H1 (cell line): ENCODE results near the gene RNASE2. TPM values are rescaled to one million over a fixed set of nuclear protein-coding genes. Genes with fewer than 3 reads are reported as not detected.
"Not testable (repeated sequence)": the region's sequence is repeated elsewhere in the genome, so short reads cannot be mapped to it uniquely, and the experiment has no call there.

Experiments
- CTCF ChIA-PET: fragments of 300-600 bp; sonication (Branson Sonifier 250); formaldehyde crosslinking; loops from one replicate; lab custom pipeline; 2021; ENCODE audit not compliant: partially characterized antibody; lab: Charles Lee
- POLR2A ChIA-PET: fragments of 300-600 bp; sonication (Branson Sonifier 250); formaldehyde crosslinking; loops from one replicate; lab custom pipeline; 2021; ENCODE audit warnings: inconsistent platforms; ENCODE audit not compliant: partially characterized antibody; lab: Charles Lee
- DNase-seq, 2 experiments: peaks; one replicate each; pipeline versions ENCODE4 v3.0.0 to v3.0.0-alpha.2; 2010 to 2022; ENCODE audit warnings: low spot score in 2 of 2, low read depth in 1 of 2, mixed read lengths in 1 of 2
- FAIRE-seq: peaks from 2 replicates; lab custom pipeline; 2011; peaks lifted over from hg19 to GRCh38; lab: Jason Lieb, UNC
- H2AFZ ChIP-seq: 2 replicates; pipeline ENCODE4 v1.8.1; 2012; ENCODE audit warnings: low read length, inconsistent platforms
- H2AK5ac ChIP-seq: 2 replicates; pipeline ENCODE4 v1.6.1; 2013; ENCODE audit warnings: low read depth, low read length
- H2BK120ac ChIP-seq: replicated peaks from 2 replicates; pipeline ENCODE3; 2013; ENCODE audit warnings: low read depth, low read length, inconsistent platforms
- H2BK12ac ChIP-seq: 2 replicates; pipeline ENCODE4 v1.6.1; 2013; ENCODE audit warnings: low read depth, low read length
- H2BK15ac ChIP-seq: 2 replicates; pipeline ENCODE4 v1.6.1; 2013; ENCODE audit warnings: low read length
- H2BK20ac ChIP-seq: 2 replicates; pipeline ENCODE4 v1.6.1; 2013; ENCODE audit warnings: low read length
- H2BK5ac ChIP-seq: 2 replicates; pipeline ENCODE4 v1.6.1; 2013; ENCODE audit warnings: low read depth, low read length
- H3K14ac ChIP-seq: 2 replicates; pipeline ENCODE4 v1.6.1; 2013; ENCODE audit warnings: inconsistent platforms; ENCODE audit not compliant: insufficient read length
- H3K18ac ChIP-seq: 2 replicates; pipeline ENCODE4 v1.6.1; 2013; ENCODE audit warnings: low read length; ENCODE audit errors: extremely low read depth
- H3K23ac ChIP-seq: 2 replicates; pipeline ENCODE4 v1.6.1; 2013; ENCODE audit warnings: inconsistent platforms; ENCODE audit not compliant: insufficient read length
- H3K23me2 ChIP-seq: 2 replicates; pipeline ENCODE4 v1.6.1; 2013; ENCODE audit warnings: low read depth, low read length
- H3K27ac ChIP-seq: 2 replicates; pipeline ENCODE4 v1.6.1; 2011; ENCODE audit warnings: low read depth, low read length, inconsistent platforms
- H3K27me3 ChIP-seq, 4 experiments: replicated peaks in 1 of 4; 1 replicate in 1 of 4; 2 replicates in 3 of 4; pipeline versions ENCODE4 v1.6.1 to v1.8.1; 2011 to 2013; ENCODE audit warnings: low read length in 3 of 4, mild to moderate bottlenecking in 3 of 4, inconsistent platforms in 2 of 4, mixed read lengths in 2 of 4, moderate library complexity in 1 of 4; ENCODE audit not compliant: control insufficient read depth in 3 of 4, insufficient read depth in 3 of 4; ENCODE audit errors: extremely low read depth in 1 of 4
- H3K36me3 ChIP-seq, 4 experiments: 2 replicates each; pipeline versions ENCODE4 v1.6.1 to v1.8.1; 2011 to 2013; ENCODE audit warnings: mild to moderate bottlenecking in 4 of 4, low read length in 3 of 4, moderate library complexity in 2 of 4, control low read depth in 1 of 4, inconsistent platforms in 1 of 4; ENCODE audit not compliant: insufficient read depth in 4 of 4, control insufficient read depth in 2 of 4
- H3K4ac ChIP-seq: replicated peaks from 2 replicates; pipeline ENCODE3; 2013; ENCODE audit warnings: low read length, low read depth, mixed read lengths, inconsistent platforms; ENCODE audit not compliant: insufficient read length
- H3K4me1 ChIP-seq, 4 experiments: replicated peaks in 1 of 4; 1 replicate in 1 of 4; 2 replicates in 3 of 4; pipeline versions ENCODE4 v1.6.1 to v1.8.1; 2011 to 2013; ENCODE audit warnings: low read length in 3 of 4, inconsistent platforms in 2 of 4, mixed read lengths in 1 of 4; ENCODE audit not compliant: insufficient read depth in 4 of 4, control insufficient read depth in 3 of 4
- H3K4me2 ChIP-seq, 2 experiments: 2 replicates each; pipeline versions ENCODE4 v1.6.1 to v1.8.1; 2011 to 2013; ENCODE audit warnings: low read depth in 2 of 2, low read length in 2 of 2, control low read depth in 1 of 2, inconsistent platforms in 1 of 2, mild to moderate bottlenecking in 1 of 2; ENCODE audit not compliant: insufficient read depth in 1 of 2
- H3K4me3 ChIP-seq, 4 experiments: fragments of 200-600, 300-600 bp in 1 of 4; sonication (generic), shearing (Covaris generic), sonication (Bioruptor Twin) in 1 of 4; 2 replicates each; pipeline versions ENCODE4 v1.5.1 to v1.8.1; 2011 to 2016; ENCODE audit warnings: low read length in 4 of 4, low read depth in 3 of 4, control low read depth in 2 of 4, inconsistent platforms in 2 of 4, mild to moderate bottlenecking in 2 of 4, mixed read lengths in 1 of 4, moderate library complexity in 1 of 4; ENCODE audit not compliant: insufficient read depth in 2 of 4; ENCODE audit errors: extremely low read depth in 1 of 4
- H3K56ac ChIP-seq: replicated peaks from 2 replicates; pipeline ENCODE3; 2013; ENCODE audit warnings: low read depth, mild to moderate bottlenecking, mixed read lengths, low read length, inconsistent platforms; ENCODE audit not compliant: insufficient read length
- H3K79me1 ChIP-seq: 2 replicates; pipeline ENCODE4 v1.6.1; 2013; ENCODE audit warnings: low read depth, low read length, control low read depth
- H3K79me2 ChIP-seq, 2 experiments: 2 replicates each; pipeline versions ENCODE4 v1.6.1 to v1.8.1; 2012 to 2013; ENCODE audit warnings: low read length in 2 of 2, mild to moderate bottlenecking in 2 of 2, inconsistent platforms in 1 of 2; ENCODE audit not compliant: insufficient read depth in 2 of 2, control insufficient read depth in 1 of 2
- H3K9ac ChIP-seq, 4 experiments: replicated peaks in 1 of 4; 1 replicate in 1 of 4; 2 replicates in 3 of 4; pipeline versions ENCODE4 v1.6.1 to v1.8.1; 2011 to 2013; ENCODE audit warnings: low read depth in 3 of 4, low read length in 3 of 4, control low read depth in 2 of 4, mild to moderate bottlenecking in 2 of 4, moderate library complexity in 2 of 4, inconsistent platforms in 1 of 4; ENCODE audit errors: extremely low read depth in 1 of 4
- H3K9me3 ChIP-seq, 2 experiments: 2 replicates each; pipeline versions ENCODE4 v1.6.1 to v1.8.1; 2012 to 2013; ENCODE audit warnings: mild to moderate bottlenecking in 2 of 2, moderate library complexity in 2 of 2, control low read depth in 1 of 2, inconsistent platforms in 1 of 2, low read depth in 1 of 2, low read length in 1 of 2, mixed read lengths in 1 of 2; ENCODE audit not compliant: insufficient read depth in 2 of 2
- H4K20me1 ChIP-seq, 2 experiments: replicated peaks in 1 of 2; 2 replicates each; pipeline versions ENCODE3 to v1.8.1; 2011 to 2013; ENCODE audit warnings: inconsistent platforms in 2 of 2, low read length in 2 of 2, mild to moderate bottlenecking in 1 of 2; ENCODE audit not compliant: insufficient read depth in 2 of 2, control insufficient read depth in 1 of 2
- H4K5ac ChIP-seq: 2 replicates; pipeline ENCODE4 v1.6.1; 2013; ENCODE audit warnings: low read length, low read depth, mixed read lengths, inconsistent platforms; ENCODE audit not compliant: insufficient read length
- H4K8ac ChIP-seq: 2 replicates; pipeline ENCODE4 v1.8.0; 2013; ENCODE audit warnings: mild to moderate bottlenecking, moderate library complexity, low read length, inconsistent platforms; ENCODE audit not compliant: insufficient read depth; ENCODE audit errors: extremely low read depth
- H4K91ac ChIP-seq: replicated peaks from 2 replicates; pipeline ENCODE3; 2013; ENCODE audit warnings: low read length, mixed read lengths, inconsistent platforms; ENCODE audit not compliant: insufficient read length
- WGBS, 2 experiments: shearing (Covaris generic) in 1 of 2; methylation state at CpG; one replicate each; pipeline versions ENCODE4 v1.1.6 to v1.1.7; 2013 to 2015; ENCODE audit warnings: low lambda C conversion rate in 2 of 2, mixed read lengths in 2 of 2, inconsistent platforms in 1 of 2, low coverage in 1 of 2, missing lambda C conversion rate in 1 of 2; ENCODE audit not compliant: insufficient replicate concordance in 2 of 2, insufficient coverage in 1 of 2, insufficient read length in 1 of 2; ENCODE audit errors: extremely low coverage in 1 of 2, missing lambda C conversion rate in 1 of 2; 5-methylcytosine and 5-hydroxymethylcytosine counted together
- long read RNA-seq, 2 experiments: library from RNA in 1 of 2; library from capped mRNA in 1 of 2; stranded (forward); transcript quantifications; one replicate each; pipeline ENCODE4 v2.0.0, GENCODE V29; 2021; ENCODE audit warnings: inconsistent platforms in 1 of 2
- polyA minus RNA-seq, 3 experiments: library from RNA; depleted of rRNA, polyadenylated mRNA; stranded (reverse); fragments of >200 nt; gene quantifications; 1 replicate in 2 of 3; 2 replicates in 1 of 3; pipeline ENCODE4 v1.2.3, GENCODE V29; 2011
- polyA plus RNA-seq, 7 experiments: library from polyadenylated mRNA; depleted of rRNA in 3 of 7; stranded (reverse) in 5 of 7; unstranded in 2 of 7; fragments of >200 nt in 5 of 7; fragments of 200-250 nt in 2 of 7; gene quantifications; 1 replicate in 5 of 7; 2 replicates in 1 of 7; 4 replicates in 1 of 7; pipeline versions ENCODE4 v1.2.1 to v1.2.3, GENCODE V29; 2011 to 2013; ENCODE audit warnings: missing spikeins in 2 of 7, mixed read lengths in 2 of 7
- total RNA-seq: library from RNA; stranded (reverse); fragmentation: NEBNext Ultra II Directional; extraction: Animal tissue kit (Norgen Biotek cat#: 25700); gene quantifications from 2 replicates; pipeline ENCODE4 v1.2.1, GENCODE V29; 2021

The RNASE2 gene
- total RNA-seq (not detected in 2 replicates), polyA plus RNA-seq (2011; rRNA removed) (not detected in 2 replicates), polyA minus RNA-seq (2011; rRNA and poly(A)+ RNA removed) (not detected in 2 replicates)
- polyA plus RNA-seq (2011; cell fraction: cytosol; rRNA removed) = not detected
- polyA plus RNA-seq (2011; cell fraction: nucleus; rRNA removed) = not detected
- polyA plus RNA-seq (2012, experiment 1 of 2) = not detected in 4 replicates
- not detected for polyA plus RNA-seq (2012, experiment 2 of 2)
- polyA plus RNA-seq (2013, experiment 1 of 2) = not detected
- polyA plus RNA-seq (2013, experiment 2 of 2) = not detected
- polyA minus RNA-seq (2011; cell fraction: cytosol; rRNA and poly(A)+ RNA removed) = not detected
- polyA minus RNA-seq (2011; cell fraction: nucleus; rRNA and poly(A)+ RNA removed) = not detected
- long read RNA-seq, experiment 1 = 0 reads
- long read RNA-seq, experiment 2 = 0 reads

GRCh38 chr14:20954736-20955537 lies at the start of gene RNASE2:
Gene RNASE2, plus strand, starts transcription at chr14:20955487. Its CDS starts 285 bp downstream, at chr14:20955772.
- H3K56ac ChIP-seq, H3K14ac ChIP-seq, H3K36me3 ChIP-seq, FAIRE-seq, H2BK12ac ChIP-seq, H2BK5ac ChIP-seq, H3K18ac ChIP-seq, H4K5ac ChIP-seq, DNase-seq, H3K4me1 ChIP-seq, H3K23me2 ChIP-seq, H3K27me3 ChIP-seq, H3K9ac ChIP-seq, H3K4me2 ChIP-seq, H2AK5ac ChIP-seq, H2AFZ ChIP-seq, H3K4ac ChIP-seq, H4K91ac ChIP-seq, H3K9me3 ChIP-seq, H3K4me3 ChIP-seq, H2BK120ac ChIP-seq, POLR2A ChIA-PET, H4K20me1 ChIP-seq, H2BK20ac ChIP-seq, H3K27ac ChIP-seq, H2BK15ac ChIP-seq, H3K79me2 ChIP-seq, H4K8ac ChIP-seq, H3K79me1 ChIP-seq, H3K23ac ChIP-seq: not testable (repeated sequence)
- CTCF ChIA-PET = interaction anchor here (1.2 kb wide), 1 partner anchor 97 kb away, joined by 3 read pairs; no protein-coding TSS in a partner anchor
- WGBS, 2 experiments = 92% methylated on average over 4 of the region's 4 CpGs; no CpG with 5 or more reads in 1 of the 2 experiments
